GM23338 (cell line): ENCODE data around the gene UMODL1. TPM values are rescaled to one million over a fixed set of nuclear protein-coding genes. Genes with fewer than 3 reads are reported as not detected.

Source experiments
- ATAC-seq: fragments of 200-7000 bp; cut with Tn5 transposase; 3 replicates; pipeline ENCODE4 v1.9.1; 2020
- DNase-seq: peaks from one replicate; pipeline ENCODE4 v3.0.0-alpha.2; 2015; ENCODE audit warnings: low spot score
- H2AFZ ChIP-seq: fragments of 200-600 bp; sonication (generic); 2 replicates; pipeline ENCODE4 v1.8.0; 2016; ENCODE audit warnings: antibody characterized with exemption, mild to moderate bottlenecking, moderate library complexity
- H3F3A ChIP-seq: fragments of 200-600 bp; sonication (generic); replicated peaks from 2 replicates; pipeline ENCODE4 v1.8.0; 2017; ENCODE audit warnings: antibody characterized with exemption, mixed run types, low read depth
- H3K27ac ChIP-seq: fragments of 200-600 bp; sonication (generic); 2 replicates; pipeline ENCODE4 v1.6.1; 2016; ENCODE audit warnings: low read depth
- H3K27me3 ChIP-seq: fragments of 200-600 bp; sonication (generic); 2 replicates; pipeline ENCODE4 v1.8.0; 2016; ENCODE audit warnings: mild to moderate bottlenecking, mixed run types, moderate library complexity; ENCODE audit not compliant: insufficient read depth
- H3K36me3 ChIP-seq: fragments of 200-600 bp; sonication (generic); 2 replicates; pipeline ENCODE4 v1.8.0; 2016; ENCODE audit warnings: mild to moderate bottlenecking; ENCODE audit not compliant: insufficient read depth
- H3K4me1 ChIP-seq: fragments of 200-600 bp; sonication (generic); 2 replicates; pipeline ENCODE4 v1.8.0; 2016; ENCODE audit warnings: mild to moderate bottlenecking, moderate library complexity; ENCODE audit not compliant: insufficient read depth
- H3K4me2 ChIP-seq: fragments of 200-600 bp; sonication (generic); 2 replicates; pipeline ENCODE4 v1.7.1; 2017; ENCODE audit warnings: mixed run types
- H3K4me3 ChIP-seq: fragments of 200-600 bp; sonication (generic); 2 replicates; pipeline ENCODE4 v1.6.1; 2016; ENCODE audit warnings: mixed run types
- H3K79me2 ChIP-seq: fragments of 200-600 bp; sonication (generic); replicated peaks from 2 replicates; pipeline ENCODE4 v1.8.0; 2017; ENCODE audit warnings: mild to moderate bottlenecking; ENCODE audit not compliant: insufficient read depth
- H3K9me2 ChIP-seq: fragments of 200-600 bp; sonication (generic); 2 replicates; pipeline ENCODE4 v1.8.0; 2017; ENCODE audit not compliant: insufficient read depth
- H4K20me1 ChIP-seq: fragments of 200-600 bp; sonication (generic); replicated peaks from 2 replicates; pipeline ENCODE4 v1.8.0; 2017; ENCODE audit warnings: mild to moderate bottlenecking; ENCODE audit not compliant: insufficient read depth
- H3K27ac Mint-ChIP-seq: 2 replicates; pipeline ENCODE4 v1.8.0; 2020; ENCODE audit warnings: inconsistent platforms, mild to moderate bottlenecking, moderate library complexity, mixed read lengths
- H3K27me3 Mint-ChIP-seq: 3 replicates; pipeline ENCODE4 v1.8.0; 2022; ENCODE audit warnings: low read depth, mild to moderate bottlenecking, moderate library complexity, mixed read lengths, inconsistent platforms; ENCODE audit not compliant: insufficient read depth, poor library complexity
- H3K36me3 Mint-ChIP-seq: 3 replicates; pipeline ENCODE4 v1.8.0; 2021; ENCODE audit warnings: low read depth, mild to moderate bottlenecking, inconsistent platforms, moderate library complexity, mixed read lengths
- H3K4me1 Mint-ChIP-seq: 3 replicates; pipeline ENCODE4 v1.8.0; 2020; ENCODE audit warnings: mild to moderate bottlenecking, inconsistent platforms, mixed read lengths
- H3K4me3 Mint-ChIP-seq: 3 replicates; pipeline ENCODE4 v1.8.0; 2021; ENCODE audit warnings: moderate library complexity, mild to moderate bottlenecking, inconsistent platforms, mixed read lengths
- H3K9me3 Mint-ChIP-seq: 3 replicates; pipeline ENCODE4 v1.8.0; 2020; ENCODE audit warnings: moderate library complexity, mild to moderate bottlenecking, inconsistent platforms, mixed read lengths
- CREB1 ChIP-seq: fragments of 250-450 bp; sonication (Bioruptor Pico); IDR thresholded peaks from 2 replicates; pipeline ENCODE4 v1.5.0; 2020; ENCODE audit warnings: low read depth, mild to moderate bottlenecking, moderate library complexity
- CTCF ChIP-seq, 2 experiments: fragments of 200-600 bp in 1 of 2; sonication (generic) in 1 of 2; conservative IDR thresholded peaks; 2 replicates each; pipeline versions ENCODE4 v1.5.1 to v1.6.1; 2016 to 2017; ENCODE audit warnings: antibody characterized with exemption in 2 of 2, low read depth in 2 of 2, mild to moderate bottlenecking in 2 of 2, moderate library complexity in 1 of 2
- ETS1 ChIP-seq: IDR thresholded peaks from 2 replicates; pipeline ENCODE4 v1.6.1; 2016; ENCODE audit warnings: antibody characterized with exemption
- EZH2 ChIP-seq: fragments of 200-600 bp; sonication (generic); IDR thresholded peaks from one replicate; pipeline ENCODE4 v1.8.0; 2017; ENCODE audit warnings: antibody characterized with exemption, mild to moderate bottlenecking, low read depth; ENCODE audit not compliant: unreplicated experiment
- EZH2phosphoT487 ChIP-seq: fragments of 200-600 bp; sonication (generic); IDR thresholded peaks from one replicate; pipeline ENCODE4 v1.8.1; 2018; ENCODE audit warnings: antibody characterized with exemption; ENCODE audit not compliant: unreplicated experiment
- JUNB ChIP-seq: IDR thresholded peaks from one replicate; pipeline ENCODE4 v1.6.1; 2016; ENCODE audit warnings: antibody characterized with exemption; ENCODE audit not compliant: unreplicated experiment
- NANOG ChIP-seq: IDR thresholded peaks from 2 replicates; pipeline ENCODE4 v1.6.1; 2016; ENCODE audit warnings: antibody characterized with exemption, borderline replicate concordance
- POLR2AphosphoS5 ChIP-seq: IDR thresholded peaks from 2 replicates; pipeline ENCODE4 v1.6.1; 2016; ENCODE audit warnings: antibody characterized with exemption, low read depth
- REST ChIP-seq: IDR thresholded peaks from one replicate; pipeline ENCODE4 v1.6.1; 2018; ENCODE audit warnings: antibody characterized with exemption; ENCODE audit not compliant: unreplicated experiment
- STAT1 ChIP-seq: IDR thresholded peaks from one replicate; pipeline ENCODE4 v1.6.1; 2016; ENCODE audit warnings: antibody characterized with exemption; ENCODE audit not compliant: unreplicated experiment
- ZNF114 ChIP-seq: fragments of 250-450 bp; sonication (Bioruptor Pico); IDR thresholded peaks from 2 replicates; pipeline ENCODE4 v1.5.0; 2020; ENCODE audit warnings: mild to moderate bottlenecking, moderate library complexity
- ZNF331 ChIP-seq: fragments of 250-450 bp; sonication (Bioruptor Pico); IDR thresholded peaks from 2 replicates; pipeline ENCODE4 v1.5.0; 2020; ENCODE audit warnings: low read depth, mild to moderate bottlenecking, moderate library complexity
- polyA plus RNA-seq: library from polyadenylated mRNA; unstranded; fragments of >200 nt; fragmentation: Nextera tagmentation; extraction: Ambion mirVana; gene quantifications from 2 replicates; pipeline ENCODE4 v1.2.1, GENCODE V29; 2016
- total RNA-seq: library from RNA; depleted of rRNA; stranded (reverse); fragments of >200 nt; shearing (Covaris generic); gene quantifications from 2 replicates; pipeline ENCODE4 v1.2.3, GENCODE V29; 2014
- TF ChIP-seq, protein P1 (sequence below): fragments of 250-450 bp; sonication (Bioruptor Pico); IDR thresholded peaks from 2 replicates; pipeline ENCODE4 v1.5.0; 2020; ENCODE audit warnings: mild to moderate bottlenecking, moderate library complexity

UMODL1 gene
- total and polyA plus RNA-seq, 2 experiments from 2014 or later: not detected

DNA sequence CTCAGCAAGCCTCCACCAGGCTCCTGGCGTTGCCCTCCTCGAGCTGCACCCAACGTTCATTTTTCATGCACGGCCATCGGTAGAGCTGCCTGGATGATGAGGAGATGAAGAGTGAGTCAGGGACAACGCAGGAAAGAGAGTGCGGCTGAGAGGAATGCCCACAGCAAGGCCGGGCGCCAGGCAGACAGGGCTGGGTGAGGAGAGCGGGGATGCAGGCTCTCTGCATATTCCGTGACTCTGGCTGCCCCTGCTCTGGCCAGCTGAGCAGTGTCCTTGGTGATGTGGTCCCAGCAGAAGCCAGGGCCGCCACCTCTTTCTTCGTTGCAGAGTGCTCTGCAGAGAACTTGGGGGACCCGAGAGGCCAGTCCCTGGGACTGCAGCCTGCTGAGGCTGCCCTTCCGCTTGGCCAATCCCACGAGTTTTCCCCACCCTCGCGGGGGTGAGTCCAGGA, 10.8 kb downstream of the UMODL1 start:
- Histone ChIP-seq H3K9me2 (no peaks in the 10 kb centered on the region), H3K27ac (no peak overlapping the region), H4K20me1 (no peaks in the 10 kb centered on the region), H3K4me2 (no peak overlapping the region), H3K4me3 (no peak overlapping the region), H3K36me3 (no peaks in the 10 kb centered on the region), H3K27me3 (no peaks in the 10 kb centered on the region), H3K4me1 (no peaks in the 10 kb centered on the region), H3K79me2 (no peaks in the 10 kb centered on the region), H2AFZ (no peak overlapping the region), H3F3A (no peaks in the 10 kb centered on the region)
- DNase-seq (no peak), ATAC-seq (peak; percentile 43)
- Mint-ChIP-seq H3K27me3 (peaks cover 7% of the 10 kb centered on the region), H3K36me3 (no peaks in the 10 kb centered on the region), H3K27ac (no peak overlapping the region), H3K9me3 (no peaks in the 10 kb centered on the region), H3K4me1 (no peaks in the 10 kb centered on the region), H3K4me3 (no peak overlapping the region)
- TF ChIP-seq REST (no peak), CREB1 (CRISPR knock-in tag) (no peak), STAT1 (no peak), CTCF (conservative IDR thresholded peaks at IDR 0.05; ENCODE audit: low read depth in 2 of 2) (no peak), POLR2AphosphoS5 (no peak), NANOG (no peak), JUNB (no peak), EZH2phosphoT487 (no peak), ZNF331 (no peak), ZNF114 (CRISPR knock-in tag) (no peak), ETS1 (no peak), EZH2 (no peak)
- TF ChIP-seq, protein P1, sequence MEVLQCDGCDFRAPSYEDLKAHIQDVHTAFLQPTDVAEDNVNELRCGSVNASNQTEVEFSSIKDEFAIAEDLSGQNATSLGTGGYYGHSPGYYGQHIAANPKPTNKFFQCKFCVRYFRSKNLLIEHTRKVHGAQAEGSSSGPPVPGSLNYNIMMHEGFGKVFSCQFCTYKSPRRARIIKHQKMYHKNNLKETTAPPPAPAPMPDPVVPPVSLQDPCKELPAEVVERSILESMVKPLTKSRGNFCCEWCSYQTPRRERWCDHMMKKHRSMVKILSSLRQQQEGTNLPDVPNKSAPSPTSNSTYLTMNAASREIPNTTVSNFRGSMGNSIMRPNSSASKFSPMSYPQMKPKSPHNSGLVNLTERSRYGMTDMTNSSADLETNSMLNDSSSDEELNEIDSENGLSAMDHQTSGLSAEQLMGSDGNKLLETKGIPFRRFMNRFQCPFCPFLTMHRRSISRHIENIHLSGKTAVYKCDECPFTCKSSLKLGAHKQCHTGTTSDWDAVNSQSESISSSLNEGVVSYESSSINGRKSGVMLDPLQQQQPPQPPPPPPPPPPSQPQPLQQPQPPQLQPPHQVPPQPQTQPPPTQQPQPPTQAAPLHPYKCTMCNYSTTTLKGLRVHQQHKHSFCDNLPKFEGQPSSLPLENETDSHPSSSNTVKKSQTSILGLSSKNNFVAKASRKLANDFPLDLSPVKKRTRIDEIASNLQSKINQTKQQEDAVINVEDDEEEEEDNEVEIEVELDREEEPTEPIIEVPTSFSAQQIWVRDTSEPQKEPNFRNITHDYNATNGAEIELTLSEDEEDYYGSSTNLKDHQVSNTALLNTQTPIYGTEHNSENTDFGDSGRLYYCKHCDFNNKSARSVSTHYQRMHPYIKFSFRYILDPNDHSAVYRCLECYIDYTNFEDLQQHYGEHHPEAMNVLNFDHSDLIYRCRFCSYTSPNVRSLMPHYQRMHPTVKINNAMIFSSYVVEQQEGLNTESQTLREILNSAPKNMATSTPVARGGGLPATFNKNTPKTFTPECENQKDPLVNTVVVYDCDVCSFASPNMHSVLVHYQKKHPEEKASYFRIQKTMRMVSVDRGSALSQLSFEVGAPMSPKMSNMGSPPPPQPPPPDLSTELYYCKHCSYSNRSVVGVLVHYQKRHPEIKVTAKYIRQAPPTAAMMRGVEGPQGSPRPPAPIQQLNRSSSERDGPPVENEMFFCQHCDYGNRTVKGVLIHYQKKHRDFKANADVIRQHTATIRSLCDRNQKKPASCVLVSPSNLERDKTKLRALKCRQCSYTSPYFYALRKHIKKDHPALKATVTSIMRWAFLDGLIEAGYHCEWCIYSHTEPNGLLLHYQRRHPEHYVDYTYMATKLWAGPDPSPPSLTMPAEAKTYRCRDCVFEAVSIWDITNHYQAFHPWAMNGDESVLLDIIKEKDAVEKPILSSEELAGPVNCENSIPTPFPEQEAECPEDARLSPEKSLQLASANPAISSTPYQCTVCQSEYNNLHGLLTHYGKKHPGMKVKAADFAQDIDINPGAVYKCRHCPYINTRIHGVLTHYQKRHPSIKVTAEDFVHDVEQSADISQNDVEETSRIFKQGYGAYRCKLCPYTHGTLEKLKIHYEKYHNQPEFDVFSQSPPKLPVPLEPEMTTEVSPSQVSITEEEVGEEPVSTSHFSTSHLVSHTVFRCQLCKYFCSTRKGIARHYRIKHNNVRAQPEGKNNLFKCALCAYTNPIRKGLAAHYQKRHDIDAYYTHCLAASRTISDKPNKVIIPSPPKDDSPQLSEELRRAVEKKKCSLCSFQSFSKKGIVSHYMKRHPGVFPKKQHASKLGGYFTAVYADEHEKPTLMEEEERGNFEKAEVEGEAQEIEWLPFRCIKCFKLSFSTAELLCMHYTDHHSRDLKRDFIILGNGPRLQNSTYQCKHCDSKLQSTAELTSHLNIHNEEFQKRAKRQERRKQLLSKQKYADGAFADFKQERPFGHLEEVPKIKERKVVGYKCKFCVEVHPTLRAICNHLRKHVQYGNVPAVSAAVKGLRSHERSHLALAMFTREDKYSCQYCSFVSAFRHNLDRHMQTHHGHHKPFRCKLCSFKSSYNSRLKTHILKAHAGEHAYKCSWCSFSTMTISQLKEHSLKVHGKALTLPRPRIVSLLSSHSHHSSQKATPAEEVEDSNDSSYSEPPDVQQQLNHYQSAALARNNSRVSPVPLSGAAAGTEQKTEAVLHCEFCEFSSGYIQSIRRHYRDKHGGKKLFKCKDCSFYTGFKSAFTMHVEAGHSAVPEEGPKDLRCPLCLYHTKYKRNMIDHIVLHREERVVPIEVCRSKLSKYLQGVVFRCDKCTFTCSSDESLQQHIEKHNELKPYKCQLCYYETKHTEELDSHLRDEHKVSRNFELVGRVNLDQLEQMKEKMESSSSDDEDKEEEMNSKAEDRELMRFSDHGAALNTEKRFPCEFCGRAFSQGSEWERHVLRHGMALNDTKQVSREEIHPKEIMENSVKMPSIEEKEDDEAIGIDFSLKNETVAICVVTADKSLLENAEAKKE (CRISPR knock-in tag): no peak
